Endometrial microvascular endothelial cells (primary cell): ENCODE results near the gene IGSF9. TPM values are rescaled to one million over a fixed set of nuclear protein-coding genes. Genes with fewer than 3 reads are reported as not detected.

ENCODE experiments used
- in situ Hi-C: cut with HindIII; loops from 2 replicates; pipeline ENCODE4 v1.10.0; 2017; ENCODE audit warnings: low sequenced_read_pairs, low pct_unique_long_range_greater_than_20kb; ENCODE audit errors: inconsistent ontology term
- total RNA-seq: library from RNA; depleted of rRNA; stranded (reverse); fragments of >200 nt; gene quantifications from one replicate; pipeline ENCODE4 v1.2.3, GENCODE V29; 2015; ENCODE audit errors: inconsistent ontology term

Gene IGSF9
- total RNA-seq, 1 donor from 2014 or later, result not detected

- in situ Hi-C loops, result loop anchor here (25.0 kb wide), 2 partner anchors 102 to 702 kb away; partner anchors contain the start of gene DUSP23
Observed at GRCh38 chr1:159889202-159889601, 56.2 kb downstream of the IGSF9 start.

- in situ Hi-C loops, result loop anchor here (25.0 kb wide), 2 partner anchors 97 to 697 kb away; partner anchors contain the start of gene DUSP23
Observed at GRCh38 chr1:159884296-159884695, 61.1 kb downstream of the IGSF9 start.

GRCh38 chr1:159883134-159883533 is 62.3 kb downstream of the IGSF9 start:
- in situ Hi-C loops, result loop anchor here (25.0 kb wide), 2 partner anchors 96 to 696 kb away; partner anchors contain the start of gene DUSP23

- in situ Hi-C loops, result loop anchor here (25.0 kb wide), 2 partner anchors 95 to 695 kb away; partner anchors contain the start of gene DUSP23
Observed at GRCh38 chr1:159882527-159882862, 62.9 kb downstream of the IGSF9 start.

GRCh38 chr1:159881622-159882526 is 63.5 kb downstream of the IGSF9 start:
- in situ Hi-C loops, result loop anchor here (25.0 kb wide), 2 partner anchors 95 to 695 kb away; partner anchors contain the start of gene DUSP23

GRCh38 chr1:159880430-159880829 is 65.0 kb downstream of the IGSF9 start:
- in situ Hi-C loops, result loop anchor here (25.0 kb wide), 2 partner anchors 93 to 693 kb away; partner anchors contain the start of gene DUSP23

- in situ Hi-C loops, result loop anchor here (25.0 kb wide), 2 partner anchors 93 to 693 kb away; partner anchors contain the start of gene DUSP23
Observed at GRCh38 chr1:159879977-159880376, 65.4 kb downstream of the IGSF9 start.

- in situ Hi-C loops, result loop anchor here (25.0 kb wide), 2 partner anchors 92 to 692 kb away; partner anchors contain the start of gene DUSP23
Observed at GRCh38 chr1:159879136-159879535, 66.3 kb downstream of the IGSF9 start.

- in situ Hi-C loops, result loop anchor here (25.0 kb wide), 2 partner anchors 91 to 691 kb away; partner anchors contain the start of gene DUSP23
Observed at GRCh38 chr1:159877695-159878444, 67.5 kb downstream of the IGSF9 start.

Other genes with a start within 250 kb of the IGSF9 start
- gene CRP, start 231.0 kb downstream of the IGSF9 start, total RNA-seq, result not detected
- gene DUSP23, start 164.7 kb downstream of the IGSF9 start, total RNA-seq, result 81.6 TPM
- not detected for gene FCRL6, start 143.3 kb downstream of the IGSF9 start, total RNA-seq
- not detected for gene SLAMF8, start 118.7 kb downstream of the IGSF9 start, total RNA-seq
- gene VSIG8, start 83.0 kb downstream of the IGSF9 start, total RNA-seq, result not detected
- gene CFAP45, start 45.4 kb downstream of the IGSF9 start, total RNA-seq, result 0.19 TPM
- 1,070 TPM for gene TAGLN2, start 20.1 kb downstream of the IGSF9 start, total RNA-seq
- not detected for gene SLAMF9, start 8.6 kb upstream of the IGSF9 start, total RNA-seq
- 3.8 TPM for gene PIGM, start 86.4 kb upstream of the IGSF9 start, total RNA-seq
- not detected for gene KCNJ10, start 124.5 kb upstream of the IGSF9 start, total RNA-seq
- gene KCNJ9, start 135.9 kb upstream of the IGSF9 start, total RNA-seq, result not detected
- 6.0 TPM for gene IGSF8, start 153.0 kb upstream of the IGSF9 start, total RNA-seq
- not detected for gene ATP1A2, start 170.1 kb upstream of the IGSF9 start, total RNA-seq
- not detected for gene ATP1A4, start 206.0 kb upstream of the IGSF9 start, total RNA-seq
- 0.09 TPM for gene CASQ1, start 245.0 kb upstream of the IGSF9 start, total RNA-seq